Measurements from ENCODE around the gene TAB2.
"Not testable (repeated sequence)": the region's sequence is repeated elsewhere in the genome, so short reads cannot be mapped to it uniquely, and the experiment has no call there.

DNA sequence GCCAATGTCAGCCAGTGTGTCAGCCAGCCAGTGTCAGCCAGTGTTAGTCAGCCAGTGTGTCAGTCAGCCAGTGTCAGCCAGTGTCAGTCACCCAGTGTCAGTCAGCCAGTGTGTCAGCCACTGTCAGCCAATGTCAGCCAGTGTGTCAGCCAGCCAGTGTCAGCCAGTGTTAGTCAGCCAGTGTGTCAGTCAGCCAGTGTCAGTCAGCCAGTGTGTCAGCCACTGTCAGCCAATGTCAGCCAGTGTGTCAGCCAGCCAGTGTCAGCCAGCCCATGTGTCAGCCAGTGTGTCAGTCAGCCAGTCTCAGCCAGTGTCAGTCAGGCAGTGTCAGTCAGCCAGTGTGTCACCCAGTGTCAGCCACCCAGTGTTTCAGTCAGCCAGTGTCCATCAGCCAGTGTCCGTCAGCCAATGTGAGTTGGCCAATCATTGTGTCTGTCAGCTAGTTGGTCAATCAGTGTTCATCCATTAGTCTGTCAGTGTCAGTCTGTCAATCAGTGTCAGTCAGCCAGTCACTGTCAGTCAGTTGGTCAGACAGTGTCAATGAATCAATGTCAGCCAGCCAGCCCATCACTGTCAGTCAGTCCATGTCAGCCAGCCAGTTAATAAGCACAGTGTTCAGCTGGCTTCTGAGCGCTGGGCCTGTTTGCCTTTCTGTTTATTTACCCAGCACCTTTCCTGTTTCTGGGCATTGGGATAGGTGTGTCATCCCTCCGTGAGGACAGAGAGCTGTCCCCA is 127.0 kb downstream of the TAB2 start:
- TF ChIP-seq, protein P1, sequence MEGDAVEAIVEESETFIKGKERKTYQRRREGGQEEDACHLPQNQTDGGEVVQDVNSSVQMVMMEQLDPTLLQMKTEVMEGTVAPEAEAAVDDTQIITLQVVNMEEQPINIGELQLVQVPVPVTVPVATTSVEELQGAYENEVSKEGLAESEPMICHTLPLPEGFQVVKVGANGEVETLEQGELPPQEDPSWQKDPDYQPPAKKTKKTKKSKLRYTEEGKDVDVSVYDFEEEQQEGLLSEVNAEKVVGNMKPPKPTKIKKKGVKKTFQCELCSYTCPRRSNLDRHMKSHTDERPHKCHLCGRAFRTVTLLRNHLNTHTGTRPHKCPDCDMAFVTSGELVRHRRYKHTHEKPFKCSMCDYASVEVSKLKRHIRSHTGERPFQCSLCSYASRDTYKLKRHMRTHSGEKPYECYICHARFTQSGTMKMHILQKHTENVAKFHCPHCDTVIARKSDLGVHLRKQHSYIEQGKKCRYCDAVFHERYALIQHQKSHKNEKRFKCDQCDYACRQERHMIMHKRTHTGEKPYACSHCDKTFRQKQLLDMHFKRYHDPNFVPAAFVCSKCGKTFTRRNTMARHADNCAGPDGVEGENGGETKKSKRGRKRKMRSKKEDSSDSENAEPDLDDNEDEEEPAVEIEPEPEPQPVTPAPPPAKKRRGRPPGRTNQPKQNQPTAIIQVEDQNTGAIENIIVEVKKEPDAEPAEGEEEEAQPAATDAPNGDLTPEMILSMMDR (IDR thresholded peaks at IDR 0.05), result not testable (repeated sequence)
- TF ChIP-seq POLR2A (IDR thresholded peaks at IDR 0.05), result not testable (repeated sequence)
